GF-D8 (cell line): ENCODE measurements around the gene DNAH8.
A peak's percentile ranks its signal among the peaks of the same experiment; 100 is the strongest.

ENCODE experiments used
- DNase-seq: peaks from one replicate; lab custom pipeline; 2025; lab: John Stamatoyannopoulos, UW

The DNAH8 gene, protein sequence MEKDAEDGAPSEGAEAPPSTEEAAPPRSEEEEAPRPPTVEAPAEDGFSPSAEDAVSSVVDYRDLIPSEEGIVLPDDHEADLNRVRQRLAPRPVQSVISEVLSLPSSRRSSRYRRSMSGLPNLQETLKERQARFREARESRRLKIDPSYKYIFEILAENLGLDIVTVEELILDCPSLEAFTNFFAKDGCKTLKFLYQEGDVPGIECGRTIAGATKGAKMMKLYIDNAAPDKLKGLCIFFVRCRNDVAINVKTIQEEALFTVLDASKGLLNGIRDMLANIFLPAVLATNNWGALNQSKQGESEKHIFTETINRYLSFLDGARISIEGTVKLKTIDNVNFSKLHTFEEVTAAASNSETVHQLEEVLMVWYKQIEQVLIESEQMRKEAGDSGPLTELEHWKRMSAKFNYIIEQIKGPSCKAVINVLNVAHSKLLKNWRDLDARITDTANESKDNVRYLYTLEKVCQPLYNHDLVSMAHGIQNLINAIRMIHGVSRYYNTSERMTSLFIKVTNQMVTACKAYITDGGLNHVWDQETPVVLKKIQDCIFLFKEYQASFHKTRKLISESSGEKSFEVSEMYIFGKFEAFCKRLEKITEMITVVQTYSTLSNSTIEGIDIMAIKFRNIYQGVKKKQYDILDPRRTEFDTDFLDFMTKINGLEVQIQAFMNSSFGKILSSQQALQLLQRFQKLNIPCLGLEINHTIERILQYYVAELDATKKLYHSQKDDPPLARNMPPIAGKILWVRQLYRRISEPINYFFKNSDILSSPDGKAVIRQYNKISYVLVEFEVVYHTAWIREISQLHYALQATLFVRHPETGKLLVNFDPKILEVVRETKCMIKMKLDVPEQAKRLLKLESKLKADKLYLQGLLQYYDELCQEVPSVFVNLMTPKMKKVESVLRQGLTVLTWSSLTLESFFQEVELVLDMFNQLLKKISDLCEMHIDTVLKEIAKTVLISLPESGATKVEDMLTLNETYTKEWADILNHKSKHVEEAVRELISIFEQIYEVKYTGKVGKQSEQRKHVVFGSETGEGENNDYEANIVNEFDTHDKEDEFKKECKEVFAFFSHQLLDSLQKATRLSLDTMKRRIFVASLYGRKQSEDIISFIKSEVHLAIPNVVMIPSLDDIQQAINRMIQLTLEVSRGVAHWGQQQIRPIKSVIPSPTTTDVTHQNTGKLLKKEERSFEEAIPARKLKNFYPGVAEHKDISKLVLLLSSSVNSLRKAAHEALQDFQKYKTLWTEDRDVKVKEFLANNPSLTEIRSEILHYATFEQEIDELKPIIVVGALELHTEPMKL (N-terminal part only)

DNA sequence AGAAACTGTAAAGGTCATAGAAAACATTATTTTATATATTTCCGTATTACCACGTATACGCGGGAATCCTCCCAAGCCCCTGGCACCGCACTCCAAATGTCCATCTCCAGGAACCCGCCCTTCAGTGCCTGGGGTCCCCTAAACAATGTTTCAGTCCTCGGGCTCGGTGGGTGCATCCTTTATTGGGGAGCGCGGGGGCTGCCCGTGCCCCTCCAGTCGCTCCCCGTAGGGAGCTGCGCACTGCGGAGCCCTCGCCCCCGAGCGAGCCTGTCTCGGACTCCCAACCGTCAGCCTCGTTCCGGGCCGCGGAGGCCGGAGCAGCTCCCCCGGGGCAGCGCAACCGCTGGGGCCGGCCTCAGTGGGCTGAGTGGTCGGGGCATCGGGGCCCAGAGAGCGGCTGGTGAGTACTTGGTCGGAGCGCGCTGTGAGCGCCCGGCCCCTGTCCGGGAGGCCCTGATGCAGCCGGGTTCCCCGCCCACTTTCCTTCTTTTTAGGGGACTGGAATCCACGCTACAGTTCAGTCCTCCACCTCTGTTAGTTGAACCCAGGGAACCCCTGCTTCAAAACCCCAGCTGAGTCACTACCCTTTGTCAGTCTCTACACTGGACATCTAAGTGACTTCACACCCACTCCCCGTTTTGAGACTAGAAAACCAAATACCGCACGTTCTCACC is at the start of gene DNAH8:
Gene DNAH8, plus strand, starts transcription at position 296 of the 674 bp plus-strand sequence. CDS start 7,499 bp downstream, outside the sequence.
- DNase-seq: no peak

DNA sequence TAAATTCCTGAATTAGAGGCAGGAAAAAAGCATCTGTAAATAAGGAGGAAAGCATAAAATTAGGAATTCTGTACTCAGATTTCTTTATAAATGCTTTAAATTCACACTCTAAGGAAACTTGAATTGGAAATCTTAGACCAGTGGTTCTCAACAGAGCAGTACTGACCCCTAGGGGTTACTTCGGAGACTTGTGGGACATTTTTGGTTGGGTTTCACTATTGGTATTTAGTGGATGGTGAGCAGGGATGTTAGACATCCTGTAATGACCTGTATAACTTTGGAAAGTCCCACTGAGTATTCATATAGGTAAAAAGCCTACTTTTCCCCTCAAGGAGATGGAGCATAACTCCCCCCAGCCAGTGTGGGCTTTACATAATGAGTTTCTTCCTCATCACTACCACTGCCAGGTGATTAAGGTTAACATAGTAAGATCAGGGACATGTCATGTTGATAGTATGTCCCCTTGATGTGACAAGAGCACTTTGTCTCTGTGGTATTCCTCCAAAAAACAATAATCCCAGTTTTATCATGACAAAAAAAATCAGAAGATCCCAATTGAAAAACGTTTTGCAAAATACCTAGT is 43.1 kb upstream of the DNAH8 start:
- peak; percentile 13 for DNase-seq

DNA sequence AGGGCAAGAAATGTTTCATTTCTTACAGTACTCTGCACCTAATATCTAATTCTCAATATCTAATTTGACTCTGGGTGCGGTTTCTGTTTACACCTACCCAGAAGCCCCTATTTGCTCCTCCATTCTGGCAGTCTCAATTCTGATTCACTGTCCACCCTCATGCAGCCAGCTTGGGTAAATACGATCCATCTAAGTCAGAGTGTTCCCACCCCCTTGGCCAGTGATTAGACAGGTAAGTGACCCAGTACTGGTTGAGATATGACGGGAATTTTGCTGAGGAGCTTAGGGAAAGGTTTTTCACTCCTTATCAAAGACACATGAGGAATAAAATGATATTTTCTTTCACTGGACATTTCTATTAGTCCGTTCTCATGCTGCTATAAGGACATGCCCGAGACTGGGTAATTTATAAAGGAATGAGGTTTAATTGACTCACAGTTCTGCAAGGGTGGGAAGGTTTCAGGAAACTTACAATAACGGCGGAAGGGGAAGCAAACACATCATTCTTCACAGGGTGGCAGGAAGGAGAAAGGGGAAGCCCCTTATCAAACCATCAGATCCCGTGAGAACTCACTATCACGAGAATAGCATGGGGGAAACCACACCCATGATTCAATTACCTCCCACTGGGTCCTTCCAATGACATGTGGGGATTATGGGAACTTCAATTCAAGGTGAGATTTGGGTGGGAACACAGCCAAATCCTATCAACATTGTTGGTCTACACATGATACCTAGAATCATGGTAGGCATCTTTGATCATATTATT is 41.5 kb upstream of the DNAH8 start:
- peak; percentile 63 for DNase-seq

DNA sequence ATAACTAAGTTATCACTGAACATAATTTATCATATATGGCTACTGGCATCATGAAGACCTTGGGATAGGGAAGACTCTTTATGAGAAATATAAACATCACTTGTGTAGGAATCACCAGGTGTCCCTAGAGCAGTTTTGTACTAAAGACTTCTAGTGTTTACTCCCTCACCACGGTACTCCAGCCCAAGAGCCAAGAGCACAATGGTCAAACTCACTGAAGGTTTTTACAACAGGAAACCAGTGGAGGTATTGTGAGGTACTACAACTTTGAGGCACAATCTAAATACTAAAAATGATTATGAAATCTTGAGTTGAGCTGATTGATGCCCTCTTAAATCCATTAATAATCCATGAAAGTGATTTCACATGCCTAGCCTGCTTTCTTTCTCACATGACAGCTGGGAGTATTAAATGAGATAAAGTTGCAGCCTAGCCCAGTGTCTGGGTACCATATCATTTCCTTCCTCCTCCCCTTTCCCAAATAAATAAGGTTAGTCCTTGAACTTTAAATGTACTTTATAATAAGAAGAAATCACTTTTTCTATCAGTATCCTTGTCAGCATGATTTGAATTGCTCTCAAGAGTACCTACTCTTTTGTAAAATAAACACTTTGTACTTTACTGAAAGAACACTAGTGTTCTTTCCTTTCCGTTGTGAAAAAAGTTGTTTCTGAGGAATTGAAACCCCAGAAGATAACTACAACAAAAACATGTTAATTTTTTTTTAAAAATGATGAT is 38.7 kb upstream of the DNAH8 start:
- DNase-seq: no peak

DNA sequence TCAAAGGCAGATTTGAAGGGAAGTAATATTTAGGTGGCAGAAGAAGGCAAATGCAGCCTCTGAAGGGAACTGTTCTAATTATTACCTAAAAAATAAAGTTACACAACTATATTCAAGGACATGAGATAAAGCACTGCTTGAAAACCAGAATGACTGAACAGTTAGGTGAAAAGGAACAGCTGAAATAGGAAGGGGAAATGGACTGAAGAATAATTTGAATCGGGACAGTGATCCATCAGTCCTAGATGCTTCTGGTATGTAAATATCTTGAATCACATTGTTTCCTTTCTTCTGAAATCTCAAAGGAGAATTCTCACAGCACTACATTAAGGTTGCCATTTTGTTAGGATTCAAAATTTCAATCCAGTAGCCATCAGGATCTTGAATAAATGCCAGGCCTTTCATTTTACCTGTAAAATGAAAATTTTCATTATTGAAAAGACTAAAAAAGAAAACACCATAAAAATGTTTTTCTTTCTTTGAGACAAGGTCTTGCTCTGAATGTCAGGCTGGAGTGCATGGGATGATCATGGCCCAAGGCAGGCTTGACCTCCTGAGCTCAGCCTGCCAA is 38.1 kb upstream of the DNAH8 start:
- DNase-seq: no peak

DNA sequence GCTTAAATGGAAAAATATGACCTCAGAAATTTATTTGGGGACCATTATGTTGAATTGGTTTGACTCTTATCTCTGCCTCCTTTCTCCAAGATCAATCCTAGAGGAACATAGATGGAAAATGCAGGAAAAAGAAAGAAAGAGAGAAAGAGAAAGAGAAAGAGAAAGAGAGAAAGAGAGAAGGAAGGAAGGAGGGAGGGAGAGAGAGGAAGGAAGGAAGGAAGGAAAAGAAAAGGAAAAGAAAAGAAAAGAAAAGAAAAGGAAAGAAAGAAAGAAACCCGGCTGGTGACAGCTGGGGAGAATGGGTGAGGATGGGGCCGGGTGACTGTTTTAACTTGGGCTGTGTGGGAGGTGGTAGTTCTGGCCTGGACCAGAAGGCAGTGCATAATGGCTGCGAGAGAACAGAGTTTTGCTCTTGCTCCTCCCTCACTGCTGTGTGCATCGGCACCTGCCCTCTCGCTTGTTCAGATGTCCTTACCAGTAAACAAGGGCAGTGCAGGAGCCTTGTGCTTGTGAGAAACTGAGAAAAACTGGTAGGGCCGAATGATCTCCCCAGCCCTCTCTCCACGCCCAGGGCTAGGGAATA is 36.8 kb upstream of the DNAH8 start:
- DNase-seq: no peak

DNA sequence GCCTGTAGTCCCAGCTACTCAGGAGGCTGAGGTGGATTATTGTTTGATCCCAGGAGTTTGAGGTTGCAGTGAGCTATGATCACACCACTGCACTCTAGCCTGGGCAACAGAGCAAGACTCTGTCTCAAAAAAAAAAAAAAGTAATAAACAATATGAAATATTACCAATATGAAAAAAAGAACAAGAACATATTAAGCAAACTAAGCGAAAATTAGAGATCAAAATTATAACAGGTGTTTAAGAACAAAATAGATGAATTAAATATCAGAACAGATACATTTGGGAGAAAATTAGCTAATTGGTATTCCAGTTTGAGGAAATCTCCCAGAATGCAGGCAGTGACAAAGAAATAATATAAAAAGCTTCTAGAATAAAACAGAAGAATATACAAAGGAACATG is 35.4 kb upstream of the DNAH8 start:
- DNase-seq: no peak

DNA sequence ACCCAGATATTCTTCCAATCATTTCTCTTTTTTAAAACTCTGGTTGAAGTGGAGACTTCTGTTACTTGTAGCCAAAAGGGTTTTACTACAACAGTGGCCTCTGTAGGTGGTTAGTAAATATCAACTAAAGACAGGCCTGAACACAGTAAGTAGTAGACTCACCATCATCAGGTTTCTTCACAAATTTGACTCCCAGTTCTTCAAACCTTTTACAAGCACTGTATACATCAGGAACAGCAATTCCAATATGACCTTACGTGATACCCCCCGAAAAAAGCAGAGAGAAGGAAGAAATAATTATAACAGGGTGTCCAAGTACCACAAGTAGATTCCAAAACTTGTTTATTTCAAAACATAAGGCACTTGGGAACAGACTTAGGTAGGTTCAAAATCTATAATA is 33.3 kb upstream of the DNAH8 start:
- no peak for DNase-seq

DNA sequence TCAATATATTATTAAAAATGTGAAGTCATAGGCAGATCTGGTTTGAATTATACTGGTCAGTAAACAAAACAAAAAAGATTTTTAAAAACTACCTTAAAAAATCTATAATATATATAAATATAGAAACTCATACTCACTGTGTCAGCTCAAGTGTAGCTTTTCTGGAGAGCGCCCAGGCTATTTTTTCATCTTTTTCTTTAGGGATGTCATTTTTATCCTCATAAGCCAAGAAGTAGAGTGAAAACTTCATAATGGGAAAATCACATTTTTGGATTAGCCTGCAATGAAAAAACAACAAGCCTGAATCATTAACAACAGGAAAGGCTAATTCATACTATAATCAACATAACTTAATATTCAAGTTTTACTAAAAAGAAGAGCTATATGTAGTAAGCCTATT is 30.9 kb upstream of the DNAH8 start:
- DNase-seq: no peak

DNA sequence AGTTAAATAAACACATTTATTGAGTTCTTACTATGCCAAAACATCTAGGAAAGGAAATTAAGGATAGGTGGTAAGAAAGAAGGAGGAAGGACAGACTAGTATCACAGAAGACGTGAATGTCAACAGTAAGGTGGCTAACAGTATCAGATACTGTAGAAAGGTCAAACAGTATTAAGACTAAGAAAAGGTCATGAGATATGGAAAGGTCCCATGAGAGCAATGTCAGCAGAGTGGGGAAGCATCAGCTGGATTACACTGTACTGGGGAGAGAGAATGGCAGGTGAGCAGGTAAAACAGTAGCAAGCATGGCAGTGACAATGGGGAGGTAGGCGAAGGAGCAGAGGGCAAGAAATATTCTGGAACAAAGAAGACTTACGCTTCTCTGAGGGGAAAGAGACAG is 30.2 kb upstream of the DNAH8 start:
- DNase-seq: no peak

DNA sequence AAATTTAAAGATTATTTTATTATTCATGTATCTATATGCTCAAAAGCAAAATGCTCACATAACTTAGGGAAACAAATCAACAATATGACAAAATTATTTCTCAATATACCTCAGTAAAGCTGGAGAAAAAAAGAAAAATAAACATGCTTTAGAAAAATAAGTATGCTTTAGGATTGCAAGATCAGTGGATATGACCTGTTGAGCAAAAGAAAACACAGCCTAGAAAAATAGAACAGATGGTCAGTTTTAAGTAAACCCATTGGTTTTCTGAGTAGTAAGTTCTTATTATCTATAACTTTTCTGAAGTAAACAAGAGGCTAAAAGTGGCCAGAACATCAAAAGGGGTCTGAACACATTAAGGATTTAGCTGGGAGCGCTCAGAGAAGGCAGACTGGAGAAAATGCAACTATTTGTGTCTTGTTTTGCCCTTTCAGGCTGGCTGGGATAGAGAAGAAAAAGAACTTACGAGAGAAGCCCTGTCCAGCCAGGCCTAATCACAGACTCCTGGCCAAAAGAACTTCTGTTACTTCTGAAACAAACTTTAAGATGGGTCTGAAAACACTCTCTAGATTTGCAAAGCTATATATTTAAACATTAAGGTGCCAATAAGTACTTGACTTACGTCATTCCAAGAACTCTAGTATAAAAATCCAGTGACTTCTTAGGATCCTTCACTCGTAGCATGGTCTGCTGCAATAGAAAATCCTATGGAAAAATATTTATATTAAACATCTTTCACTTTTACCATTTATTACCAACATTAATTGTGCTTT is 28.7 kb upstream of the DNAH8 start:
- no peak for DNase-seq

DNA sequence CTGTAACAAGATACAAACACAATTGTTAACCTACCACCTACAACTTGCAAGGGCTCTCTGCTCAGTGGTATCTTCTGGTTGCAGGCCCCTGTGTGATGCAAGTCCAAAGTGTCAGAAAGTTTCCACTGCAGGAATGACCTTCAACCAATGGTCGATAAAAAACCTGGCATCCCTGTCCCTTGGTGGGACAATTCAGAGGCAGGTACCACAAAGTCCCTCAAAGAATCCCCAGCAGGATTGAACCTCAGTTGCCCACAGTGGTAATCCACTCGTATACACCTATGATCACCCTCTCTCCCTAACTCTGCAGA is 28.1 kb upstream of the DNAH8 start:
- DNase-seq: no peak

DNA sequence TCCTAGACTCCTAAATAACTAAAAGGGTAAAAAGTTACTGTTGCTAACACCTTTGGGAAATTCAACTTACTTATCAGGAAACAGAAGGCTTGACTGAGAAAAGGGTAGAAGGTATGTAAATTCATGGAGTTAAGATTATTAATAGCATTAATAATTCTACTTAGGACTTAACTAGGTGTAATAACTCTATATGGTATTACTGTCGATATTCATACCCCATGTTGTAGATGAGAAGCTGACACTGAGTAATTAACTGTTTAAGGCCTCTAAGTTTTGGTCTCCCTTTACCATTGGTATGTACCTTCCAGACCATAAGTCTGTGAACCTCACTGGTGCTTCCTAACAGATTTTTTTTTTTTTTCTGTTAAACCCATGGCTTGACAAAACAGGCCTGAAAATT is 27.6 kb upstream of the DNAH8 start:
- no peak for DNase-seq

DNA sequence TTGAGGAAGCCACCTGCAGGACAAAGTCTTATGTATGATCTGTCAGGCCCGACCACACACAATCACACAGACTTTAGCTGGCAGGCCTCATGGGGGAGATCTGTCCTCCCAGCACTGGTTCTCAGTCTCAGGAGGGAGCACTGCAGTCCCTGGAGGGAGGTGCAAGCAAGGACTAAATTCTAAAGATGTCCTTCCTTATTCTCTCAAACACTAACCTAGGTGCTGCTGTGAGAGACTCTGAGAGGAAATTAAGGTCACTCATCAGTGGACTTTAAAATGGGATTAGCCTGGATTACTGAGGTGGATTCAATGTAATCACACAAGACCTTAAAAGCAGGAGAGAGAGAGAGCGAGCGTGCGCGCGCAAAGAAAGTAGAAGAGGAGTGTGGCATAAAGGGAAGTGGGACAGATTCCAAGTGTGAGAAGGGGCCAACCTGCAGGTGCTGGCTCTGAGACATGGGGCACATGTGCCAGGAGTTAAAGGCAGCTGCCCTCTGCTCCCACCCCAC is 26.5 kb upstream of the DNAH8 start:
- no peak for DNase-seq

DNA sequence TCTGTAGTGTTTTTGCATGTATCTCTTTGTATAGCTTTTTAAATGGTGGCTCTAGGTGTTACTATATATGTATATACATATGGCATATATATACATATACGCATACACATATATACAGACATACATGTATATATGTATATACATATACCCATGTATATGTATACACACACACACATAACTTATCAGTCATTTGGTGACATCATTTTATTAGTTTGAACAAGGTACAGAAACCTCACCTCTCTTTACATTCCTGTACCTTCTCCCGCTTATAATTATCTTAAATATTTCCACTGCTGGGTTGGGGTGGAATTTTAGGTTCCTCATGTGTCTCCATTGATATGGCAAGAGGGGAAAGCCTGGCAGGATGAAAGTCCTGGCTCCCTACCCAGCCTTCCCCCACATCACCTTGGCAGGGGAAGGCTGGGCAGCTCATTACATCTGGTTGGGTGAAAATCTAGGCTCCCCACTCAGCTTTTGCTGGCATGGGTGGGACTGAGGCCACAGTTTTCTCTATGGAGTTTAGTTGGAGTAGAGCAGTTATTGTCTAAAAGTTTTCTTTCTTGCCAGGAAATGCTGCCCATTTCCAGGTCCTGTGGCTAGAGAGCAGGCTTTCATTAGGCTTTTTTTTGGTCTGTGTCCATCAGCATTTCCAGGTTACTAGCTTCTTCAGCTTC is 19.7 kb upstream of the DNAH8 start:
- no peak for DNase-seq

DNA sequence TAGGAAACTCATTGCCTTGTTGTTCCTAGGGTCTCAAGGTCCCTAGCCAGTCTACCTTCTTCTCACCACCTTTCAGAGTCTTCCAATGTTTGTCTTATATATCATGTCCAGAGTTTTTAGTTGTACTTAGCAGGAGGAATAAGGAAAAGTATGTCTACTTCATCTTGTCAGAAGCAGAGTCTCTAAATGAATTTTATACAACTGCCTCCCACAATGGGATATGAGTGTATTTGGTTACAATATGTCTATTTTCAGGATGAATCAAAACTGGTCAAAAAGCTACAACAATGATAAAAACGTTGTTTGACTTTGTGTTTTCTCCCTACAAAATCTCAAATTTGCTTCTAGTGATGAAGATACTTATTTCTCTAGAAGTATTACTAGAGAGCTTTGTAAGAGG is 19.2 kb upstream of the DNAH8 start:
- no peak for DNase-seq

DNA sequence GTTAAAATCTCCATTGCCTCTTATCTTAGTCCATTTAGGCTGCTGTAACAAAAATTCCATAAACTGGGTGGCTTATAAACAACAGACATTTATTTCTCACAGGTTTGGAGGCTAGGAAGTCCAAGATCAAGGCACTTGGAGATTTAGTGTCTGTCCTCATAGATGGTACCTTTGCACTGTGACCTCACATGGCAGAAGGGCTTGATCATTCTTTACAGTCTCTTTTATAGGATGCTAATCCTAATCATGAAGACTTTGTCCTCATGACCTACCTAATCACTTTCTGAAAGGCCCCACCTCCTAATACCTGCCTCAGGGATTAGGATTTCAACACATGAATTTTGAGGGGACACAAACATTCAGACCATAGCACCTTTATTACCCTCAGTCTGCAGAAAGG is 18.8 kb upstream of the DNAH8 start:
- no peak for DNase-seq

DNA sequence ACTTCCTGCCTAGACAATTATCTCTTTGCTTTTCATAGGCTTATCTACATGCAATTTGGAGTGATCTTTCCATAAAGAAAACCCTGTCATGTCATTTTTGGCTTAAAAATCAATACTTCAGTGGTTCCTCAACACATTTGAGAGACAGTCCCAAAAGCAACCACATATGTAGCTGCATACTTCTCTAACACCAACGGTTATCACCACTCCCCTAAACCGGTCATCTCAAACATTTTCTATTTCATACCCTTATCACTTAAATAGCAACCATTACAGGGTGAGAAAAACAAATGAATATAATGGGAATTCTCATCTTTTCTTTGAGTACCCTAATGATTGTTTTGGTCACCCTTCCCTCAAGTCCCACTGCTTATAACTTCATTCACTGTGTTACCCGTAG is 17.3 kb upstream of the DNAH8 start:
- DNase-seq: no peak
